ENCODE results near the gene KCNK7. TPM values are rescaled to one million over a fixed set of nuclear protein-coding genes. Genes with fewer than 3 reads are reported as not detected.

The KCNK7 gene
- total and polyA plus RNA-seq, 2 experiments from 2014 or later: 0.37 TPM; not detected in 1

DNA sequence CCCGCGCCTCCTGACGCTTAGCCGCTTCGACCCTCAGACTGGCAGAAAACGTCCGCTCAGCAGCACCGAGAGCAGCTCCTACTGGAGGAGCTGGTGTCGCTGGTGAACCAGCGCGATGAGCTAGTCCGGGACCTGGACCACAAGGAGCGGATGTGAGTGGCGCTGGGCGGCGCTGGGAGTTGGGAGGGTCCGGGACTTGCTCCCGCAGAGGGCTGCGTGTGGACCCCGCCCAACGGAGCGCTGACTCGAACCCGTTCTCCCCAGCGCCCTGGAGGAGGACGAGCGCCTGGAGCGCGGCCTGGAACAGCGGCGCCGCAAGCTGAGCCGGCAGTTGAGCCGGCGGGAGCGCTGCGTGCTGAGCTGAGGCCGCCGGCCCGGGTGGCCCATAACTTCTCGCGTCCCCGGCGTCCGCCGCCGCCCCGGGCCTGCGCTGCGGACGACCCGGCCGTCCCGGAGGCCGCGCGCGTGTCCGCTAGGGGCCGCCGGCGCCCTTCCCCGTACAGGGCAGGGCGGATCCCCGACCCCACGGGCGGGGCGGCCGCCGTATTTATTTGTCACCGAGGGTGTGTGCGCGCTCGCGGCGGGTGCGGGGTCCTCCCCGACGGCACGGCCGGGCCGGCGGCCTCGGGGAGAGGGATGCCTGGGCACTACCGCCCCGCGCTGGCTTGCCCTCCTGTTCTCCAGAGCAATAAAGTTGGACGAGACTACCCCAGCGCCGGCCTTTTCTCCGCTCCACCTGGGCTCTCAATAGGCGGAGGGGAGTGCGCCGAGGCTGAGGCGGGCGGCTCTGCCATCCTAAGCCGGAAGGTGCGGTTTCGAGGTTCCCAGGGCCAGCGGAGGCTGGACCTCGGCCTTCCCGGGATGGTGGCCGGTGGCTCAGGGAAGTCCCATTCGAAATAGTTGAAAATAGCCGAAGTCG is 3.4 kb downstream of the KCNK7 start:
- peak overlapping the region; percentile 75 for H3K4me2 ChIP-seq

DNA sequence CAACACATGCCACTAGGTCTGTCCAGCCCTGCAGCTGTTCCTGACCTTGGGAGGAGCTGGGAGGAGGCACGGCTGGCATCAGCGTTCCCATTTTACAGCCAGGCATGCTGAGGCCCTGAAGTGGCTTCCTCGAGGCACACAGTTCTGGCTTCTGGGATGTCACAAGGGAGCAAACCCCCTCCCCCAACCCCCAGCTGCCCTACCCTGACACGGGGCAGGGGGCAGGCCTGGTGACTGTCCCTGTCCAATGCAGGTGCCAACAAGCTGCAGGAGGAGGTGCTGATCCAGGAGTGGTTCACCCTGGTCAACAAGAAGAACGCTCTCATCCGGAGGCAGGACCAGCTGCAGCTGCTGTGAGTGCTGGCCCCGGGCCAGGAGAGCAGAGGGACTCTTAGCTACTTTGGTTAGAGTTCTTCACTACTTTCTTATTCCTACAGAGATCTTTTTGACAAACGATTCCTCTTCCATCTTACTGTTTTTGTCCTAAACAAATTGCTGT is 5.3 kb downstream of the KCNK7 start:
- TF ChIP-seq EZH2 (IDR thresholded peaks at IDR 0.05; ENCODE audit: borderline replicate concordance) (no peak), EZH2phosphoT487 (IDR thresholded peaks at IDR 0.05; ENCODE audit: low read depth, severe bottlenecking, unreplicated experiment) (no peak)
- TF ChIP-seq, protein P1, sequence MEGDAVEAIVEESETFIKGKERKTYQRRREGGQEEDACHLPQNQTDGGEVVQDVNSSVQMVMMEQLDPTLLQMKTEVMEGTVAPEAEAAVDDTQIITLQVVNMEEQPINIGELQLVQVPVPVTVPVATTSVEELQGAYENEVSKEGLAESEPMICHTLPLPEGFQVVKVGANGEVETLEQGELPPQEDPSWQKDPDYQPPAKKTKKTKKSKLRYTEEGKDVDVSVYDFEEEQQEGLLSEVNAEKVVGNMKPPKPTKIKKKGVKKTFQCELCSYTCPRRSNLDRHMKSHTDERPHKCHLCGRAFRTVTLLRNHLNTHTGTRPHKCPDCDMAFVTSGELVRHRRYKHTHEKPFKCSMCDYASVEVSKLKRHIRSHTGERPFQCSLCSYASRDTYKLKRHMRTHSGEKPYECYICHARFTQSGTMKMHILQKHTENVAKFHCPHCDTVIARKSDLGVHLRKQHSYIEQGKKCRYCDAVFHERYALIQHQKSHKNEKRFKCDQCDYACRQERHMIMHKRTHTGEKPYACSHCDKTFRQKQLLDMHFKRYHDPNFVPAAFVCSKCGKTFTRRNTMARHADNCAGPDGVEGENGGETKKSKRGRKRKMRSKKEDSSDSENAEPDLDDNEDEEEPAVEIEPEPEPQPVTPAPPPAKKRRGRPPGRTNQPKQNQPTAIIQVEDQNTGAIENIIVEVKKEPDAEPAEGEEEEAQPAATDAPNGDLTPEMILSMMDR (IDR thresholded peaks at IDR 0.05; ENCODE audit: poor library complexity): no peak
- Histone ChIP-seq H3K4me3 (no peak overlapping the region), H3K9me2 (replicated peaks; ENCODE audit: insufficient read depth) (no peaks in the 10 kb centered on the region), H3K27ac (no peak overlapping the region), H3K4me2 (no peak overlapping the region), H4K20me1 (ENCODE audit: insufficient read depth, poor library complexity, severe bottlenecking) (no peaks in the 10 kb centered on the region), H3K36me3 (replicated peaks; ENCODE audit: insufficient read depth, low read depth) (no peaks in the 10 kb centered on the region), H3K79me2 (no peaks in the 10 kb centered on the region), H2AFZ (no peak overlapping the region), H3K27me3 (no peaks in the 10 kb centered on the region), H3K4me1 (ENCODE audit: insufficient read depth) (peaks cover 13% of the 10 kb centered on the region), H3K9me3 (ENCODE audit: low read depth) (no peaks in the 10 kb centered on the region)
- no peak for DNase-seq (ENCODE audit: low spot score)
- WGBS (ENCODE audit: low lambda C conversion rate, missing lambda C conversion rate): 87% methylated on average over 7 of the region's 8 CpGs

More for the DNA sequence above, 3.4 kb downstream of the KCNK7 start:
- no peak overlapping the region for H3K27ac ChIP-seq
- WGBS (ENCODE audit: low lambda C conversion rate, missing lambda C conversion rate): 14% methylated on average over 68 of the region's 106 CpGs
- H3K79me2 ChIP-seq: no peaks in the 10 kb centered on the region
- no peaks in the 10 kb centered on the region for H3K36me3 ChIP-seq (replicated peaks; ENCODE audit: insufficient read depth, low read depth)
- TF ChIP-seq, protein P1 (IDR thresholded peaks at IDR 0.05; ENCODE audit: poor library complexity): peak; percentile 26
- no peak for TF ChIP-seq EZH2 (IDR thresholded peaks at IDR 0.05; ENCODE audit: borderline replicate concordance)
- H3K27me3 ChIP-seq: no peaks in the 10 kb centered on the region
- peak overlapping the region; percentile 16 for H3K4me3 ChIP-seq
- no peaks in the 10 kb centered on the region for H4K20me1 ChIP-seq (ENCODE audit: insufficient read depth, poor library complexity, severe bottlenecking)
- peak; percentile 70 for DNase-seq (ENCODE audit: low spot score)
- H3K9me2 ChIP-seq (replicated peaks; ENCODE audit: insufficient read depth): no peaks in the 10 kb centered on the region
- peaks cover 13% of the 10 kb centered on the region for H3K4me1 ChIP-seq (ENCODE audit: insufficient read depth)
- H3K9me3 ChIP-seq (ENCODE audit: low read depth): no peaks in the 10 kb centered on the region
- peak overlapping the region; percentile 21 for H2AFZ ChIP-seq

DNA sequence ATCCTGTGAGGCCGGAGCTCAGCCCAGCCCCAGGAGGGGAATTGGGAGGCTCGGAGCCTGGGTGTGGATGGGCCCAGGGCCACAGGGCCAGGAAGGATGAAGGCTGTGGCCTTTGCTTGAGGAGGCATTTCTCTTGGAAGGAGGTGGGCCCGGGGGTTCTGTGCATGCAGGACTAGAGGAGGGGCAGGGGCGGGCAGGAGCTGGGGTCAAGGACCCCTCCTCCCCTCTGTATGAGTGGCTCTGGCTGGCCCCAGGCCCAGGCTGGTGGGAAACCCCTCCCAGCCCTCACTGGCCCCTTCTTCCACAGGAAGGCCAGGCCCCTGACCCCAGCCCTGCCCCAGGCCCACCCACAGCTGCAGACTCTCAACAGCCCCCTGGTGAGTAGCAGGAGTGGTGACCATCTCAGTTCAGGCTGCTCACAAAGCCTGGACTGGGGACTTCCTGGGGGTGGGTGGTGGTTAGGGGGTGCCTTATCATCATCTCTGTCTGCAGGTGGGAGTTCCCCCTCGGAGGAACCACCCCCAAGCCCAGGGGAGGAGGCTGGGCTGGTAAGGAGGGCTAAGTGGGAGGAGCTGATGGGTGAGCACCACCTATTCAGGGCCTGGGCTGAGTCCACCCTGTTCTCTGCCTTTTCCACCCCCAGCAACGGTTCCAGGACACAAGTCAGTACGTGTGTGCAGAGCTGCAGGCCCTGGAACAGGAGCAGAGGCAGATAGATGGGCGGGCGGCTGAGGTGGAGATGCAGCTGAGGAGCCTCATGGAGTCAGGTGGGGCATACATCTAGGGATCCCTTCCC is 6.0 kb downstream of the KCNK7 start:
- no peak for DNase-seq (ENCODE audit: low spot score)
- no peaks in the 10 kb centered on the region for H3K79me2 ChIP-seq
- no peaks in the 10 kb centered on the region for H3K9me3 ChIP-seq (ENCODE audit: low read depth)
- peaks cover 13% of the 10 kb centered on the region for H3K4me1 ChIP-seq (ENCODE audit: insufficient read depth)
- peaks cover 3% of the 10 kb centered on the region for H3K27me3 ChIP-seq
- 82% methylated on average over 9 of the region's 9 CpGs for WGBS (ENCODE audit: low lambda C conversion rate, missing lambda C conversion rate)
- H3K36me3 ChIP-seq (replicated peaks; ENCODE audit: insufficient read depth, low read depth): no peaks in the 10 kb centered on the region
- TF ChIP-seq, protein P1 (IDR thresholded peaks at IDR 0.05; ENCODE audit: poor library complexity): no peak
- no peak overlapping the region for H3K4me2 ChIP-seq
- no peak overlapping the region for H3K27ac ChIP-seq
- H3K4me3 ChIP-seq: no peak overlapping the region
- H3K9me2 ChIP-seq (replicated peaks; ENCODE audit: insufficient read depth): no peaks in the 10 kb centered on the region
- H2AFZ ChIP-seq: no peak overlapping the region
- H4K20me1 ChIP-seq (ENCODE audit: insufficient read depth, poor library complexity, severe bottlenecking): no peaks in the 10 kb centered on the region

All from hepatocyte (in vitro differentiated cells).